ENCODE data around the gene PGM2. TPM values are rescaled to one million over a fixed set of nuclear protein-coding genes. Genes with fewer than 3 reads are reported as not detected.
"Not testable (repeated sequence)": the region's sequence is repeated elsewhere in the genome, so short reads cannot be mapped to it uniquely, and the experiment has no call there.

Gene PGM2
- total and polyA plus RNA-seq, 2 experiments from 2014 or later: 20.6 to 50.9 TPM

DNA sequence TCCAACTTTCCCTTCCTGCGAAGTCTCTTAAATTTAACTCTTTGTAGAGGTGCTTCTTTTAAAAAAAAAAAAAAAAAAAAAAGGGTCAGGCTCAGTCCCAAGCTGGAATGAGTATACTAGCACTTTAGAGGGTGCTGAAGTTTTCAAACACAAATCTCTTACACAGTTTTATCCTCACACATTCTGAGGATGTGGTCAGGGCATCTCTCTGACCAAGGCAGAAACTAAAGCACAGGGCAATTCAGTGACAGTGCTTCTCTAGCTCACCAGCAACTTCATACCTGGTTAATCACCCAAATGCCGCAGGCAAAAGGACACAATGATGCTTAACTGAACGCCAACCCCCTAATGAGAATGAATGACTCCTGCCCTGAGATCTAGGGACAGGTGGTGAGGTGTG, 9.8 kb upstream of the PGM2 start:
- Histone ChIP-seq H3K4me1 (ENCODE audit: low read depth) (no peaks in the 10 kb centered on the region), H3K36me3 (no peaks in the 10 kb centered on the region), H3K27ac (no peak overlapping the region), H3K27me3 (no peaks in the 10 kb centered on the region), H3K9me3 (ENCODE audit: low read depth) (no peaks in the 10 kb centered on the region), H3K4me3 (no peak overlapping the region)
- no peak for DNase-seq (ENCODE audit: low read depth in 1 of 2, low spot score in 1 of 2)
- TF ChIP-seq, protein P1, sequence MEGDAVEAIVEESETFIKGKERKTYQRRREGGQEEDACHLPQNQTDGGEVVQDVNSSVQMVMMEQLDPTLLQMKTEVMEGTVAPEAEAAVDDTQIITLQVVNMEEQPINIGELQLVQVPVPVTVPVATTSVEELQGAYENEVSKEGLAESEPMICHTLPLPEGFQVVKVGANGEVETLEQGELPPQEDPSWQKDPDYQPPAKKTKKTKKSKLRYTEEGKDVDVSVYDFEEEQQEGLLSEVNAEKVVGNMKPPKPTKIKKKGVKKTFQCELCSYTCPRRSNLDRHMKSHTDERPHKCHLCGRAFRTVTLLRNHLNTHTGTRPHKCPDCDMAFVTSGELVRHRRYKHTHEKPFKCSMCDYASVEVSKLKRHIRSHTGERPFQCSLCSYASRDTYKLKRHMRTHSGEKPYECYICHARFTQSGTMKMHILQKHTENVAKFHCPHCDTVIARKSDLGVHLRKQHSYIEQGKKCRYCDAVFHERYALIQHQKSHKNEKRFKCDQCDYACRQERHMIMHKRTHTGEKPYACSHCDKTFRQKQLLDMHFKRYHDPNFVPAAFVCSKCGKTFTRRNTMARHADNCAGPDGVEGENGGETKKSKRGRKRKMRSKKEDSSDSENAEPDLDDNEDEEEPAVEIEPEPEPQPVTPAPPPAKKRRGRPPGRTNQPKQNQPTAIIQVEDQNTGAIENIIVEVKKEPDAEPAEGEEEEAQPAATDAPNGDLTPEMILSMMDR (IDR thresholded peaks at IDR 0.05; ENCODE audit: low read depth, low read length): no peak

DNA sequence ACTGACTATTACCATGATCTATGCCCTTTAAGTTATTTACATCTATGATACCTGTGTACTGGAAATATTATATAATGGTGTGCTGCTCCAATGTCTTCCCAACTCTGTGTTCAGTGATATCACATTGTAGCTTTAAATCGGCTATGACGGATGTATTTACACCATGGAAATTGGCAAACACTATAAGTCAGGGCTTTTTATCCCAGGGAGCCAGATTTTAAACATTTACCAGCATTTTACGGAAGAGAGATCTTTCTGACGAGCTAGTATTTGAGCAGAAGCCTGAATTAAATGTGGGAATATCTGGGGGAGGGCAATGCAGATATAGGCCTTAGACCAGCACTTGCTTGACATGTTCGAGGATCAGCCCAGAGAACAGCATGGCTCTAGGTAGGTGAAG, 7.7 kb upstream of the PGM2 start:
- TF ChIP-seq, protein P1 (IDR thresholded peaks at IDR 0.05; ENCODE audit: low read depth, low read length): no peak
- DNase-seq (ENCODE audit: low read depth in 1 of 2, low spot score in 1 of 2): no peak
- H3K4me1 ChIP-seq (ENCODE audit: low read depth): no peaks in the 10 kb centered on the region
- H3K4me3 ChIP-seq: no peak overlapping the region
- H3K27me3 ChIP-seq: no peaks in the 10 kb centered on the region
- no peaks in the 10 kb centered on the region for H3K36me3 ChIP-seq
- no peaks in the 10 kb centered on the region for H3K9me3 ChIP-seq (ENCODE audit: low read depth)
- H3K27ac ChIP-seq: no peak overlapping the region

DNA sequence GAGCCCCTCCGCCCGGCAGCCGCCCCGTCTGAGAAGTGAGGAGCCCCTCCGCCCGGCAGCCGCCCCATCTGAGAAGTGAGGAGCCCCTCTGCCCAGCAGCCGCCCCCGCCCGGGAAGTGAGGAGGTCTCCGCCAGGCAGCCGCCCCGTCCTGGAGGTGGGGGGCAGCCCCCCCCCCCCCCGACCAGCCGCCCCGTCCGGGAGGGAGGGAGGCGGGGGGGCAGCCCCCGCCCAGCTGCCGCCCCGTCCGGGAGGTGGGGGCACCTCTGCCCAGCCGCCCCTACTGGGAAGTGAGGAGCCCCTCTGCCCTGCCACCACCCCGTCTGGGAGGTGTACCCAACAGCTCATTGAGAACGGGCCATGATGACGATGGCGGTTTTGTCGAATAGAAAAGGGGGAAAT, 6.0 kb upstream of the PGM2 start:
- not testable (repeated sequence) for DNase-seq (ENCODE audit: low read depth in 1 of 2, low spot score in 1 of 2); H3K36me3 ChIP-seq; H3K4me3 ChIP-seq; H3K4me1 ChIP-seq (ENCODE audit: low read depth); H3K27me3 ChIP-seq; H3K27ac ChIP-seq; H3K9me3 ChIP-seq (ENCODE audit: low read depth)

DNA sequence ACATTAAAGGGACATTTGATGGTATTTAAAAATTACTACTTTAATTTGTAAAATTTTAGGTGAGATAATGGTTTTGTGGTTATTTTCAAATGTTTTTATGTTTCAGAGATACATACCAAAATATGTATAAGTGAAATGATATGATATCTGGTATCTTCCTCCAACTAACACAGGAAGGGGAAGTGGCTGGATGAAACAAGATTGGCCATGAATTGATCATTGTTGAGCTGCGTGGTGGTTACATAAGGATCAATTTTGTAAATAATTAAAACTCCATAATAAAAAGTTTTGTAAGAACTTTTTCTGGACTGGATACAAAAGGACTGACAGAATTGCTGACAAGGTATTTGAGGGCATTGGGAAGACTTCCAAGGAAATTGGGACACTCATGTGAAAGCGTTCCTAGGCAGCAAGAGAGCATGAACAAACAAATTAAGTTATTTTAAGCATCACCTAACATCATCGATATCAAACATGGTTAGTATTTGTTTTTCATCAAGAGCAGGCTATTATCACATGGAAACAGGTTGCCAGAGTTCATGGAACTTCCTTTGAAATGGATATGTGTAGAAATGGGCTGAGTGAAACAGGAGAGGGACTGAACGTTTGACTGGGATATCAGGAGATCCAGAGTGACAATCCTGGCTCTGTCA, 4.4 kb upstream of the PGM2 start:
- no peak overlapping the region for H3K4me3 ChIP-seq
- no peak overlapping the region for H3K27ac ChIP-seq
- H3K36me3 ChIP-seq: no peaks in the 10 kb centered on the region
- no peaks in the 10 kb centered on the region for H3K27me3 ChIP-seq
- TF ChIP-seq, protein P1 (IDR thresholded peaks at IDR 0.05; ENCODE audit: low read depth, low read length): no peak
- H3K9me3 ChIP-seq (ENCODE audit: low read depth): no peaks in the 10 kb centered on the region
- peak in 1 of 2 donors; percentile 39 for DNase-seq (ENCODE audit: low read depth in 1 of 2, low spot score in 1 of 2)
- H3K4me1 ChIP-seq (ENCODE audit: low read depth): peaks cover 5% of the 10 kb centered on the region

DNA sequence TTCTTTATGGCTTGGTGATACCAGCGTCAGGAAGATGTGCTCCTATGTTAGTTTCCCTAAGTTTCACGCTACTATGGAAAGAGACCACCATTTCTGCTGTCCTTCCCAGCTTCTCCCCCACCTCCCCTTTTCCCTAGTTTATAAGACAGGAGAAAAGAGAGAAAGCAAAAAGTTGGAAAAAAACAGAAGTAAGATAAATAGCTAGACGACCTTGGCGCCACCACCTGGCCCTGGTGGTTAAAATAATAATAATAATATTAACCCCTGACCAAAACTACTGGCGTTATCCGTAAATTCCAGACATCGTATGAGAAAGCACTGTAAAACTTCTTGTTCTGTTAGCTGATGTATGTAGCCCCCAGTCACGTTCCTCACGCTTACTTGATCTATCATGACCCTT, 985 bp upstream of the PGM2 start:
- TF ChIP-seq, protein P1 (IDR thresholded peaks at IDR 0.05; ENCODE audit: low read depth, low read length): peak; percentile 8
- H3K36me3 ChIP-seq; H3K9me3 ChIP-seq (ENCODE audit: low read depth); H3K4me1 ChIP-seq (ENCODE audit: low read depth); DNase-seq (ENCODE audit: low read depth in 1 of 2, low spot score in 1 of 2); H3K27me3 ChIP-seq: not testable (repeated sequence)
- Histone ChIP-seq H3K4me3 (peak overlapping the region; percentile 63), H3K27ac (peak overlapping the region; percentile 16)

DNA sequence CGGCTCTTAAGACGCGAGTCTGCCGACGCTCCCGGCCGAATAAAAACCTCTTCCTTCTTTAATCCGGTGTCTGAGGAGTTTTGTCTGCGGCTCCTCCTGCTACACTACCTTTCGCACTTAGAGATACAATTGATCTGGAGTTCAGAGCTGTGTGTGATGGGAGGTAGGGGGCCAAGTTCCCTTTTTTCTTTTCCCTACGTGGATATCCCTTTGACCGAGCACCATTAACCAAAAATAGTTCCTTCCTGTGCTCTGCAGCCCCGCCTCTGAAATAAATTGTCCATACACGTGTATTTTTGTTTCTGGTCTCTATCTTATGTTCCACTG, 555 bp upstream of the PGM2 start:
- H3K27ac ChIP-seq: peak overlapping the region; percentile 16
- no peak for DNase-seq (ENCODE audit: low read depth in 1 of 2, low spot score in 1 of 2)
- H3K9me3 ChIP-seq (ENCODE audit: low read depth): no peaks in the 10 kb centered on the region
- peak overlapping the region; percentile 63 for H3K4me3 ChIP-seq
- H3K27me3 ChIP-seq: no peaks in the 10 kb centered on the region
- peaks cover 5% of the 10 kb centered on the region for H3K4me1 ChIP-seq (ENCODE audit: low read depth)
- peaks cover 4% of the 10 kb centered on the region for H3K36me3 ChIP-seq
- TF ChIP-seq, protein P1 (IDR thresholded peaks at IDR 0.05; ENCODE audit: low read depth, low read length): no peak

All from cardiac muscle cell (in vitro differentiated cells and primary cell).